GM12891 (cell line): ENCODE results near the gene ARL1.
"Not testable (repeated sequence)": the region's sequence is repeated elsewhere in the genome, so short reads cannot be mapped to it uniquely, and the experiment has no call there.

Experiments used
- DNase-seq: peaks from one replicate; pipeline ENCODE4 v3.0.0; 2011; ENCODE audit warnings: low spot score; ENCODE audit not compliant: insufficient read length
- FAIRE-seq: peaks from 2 replicates; lab custom pipeline; 2011; peaks lifted over from hg19 to GRCh38; lab: Jason Lieb, UNC
- PAX5 ChIP-seq: IDR thresholded peaks from 2 replicates; pipeline ENCODE4 v1.6.1; 2011; ENCODE audit warnings: low read length, moderate library complexity, mild to moderate bottlenecking; ENCODE audit not compliant: insufficient read depth, severe bottlenecking
- POLR2A ChIP-seq: IDR thresholded peaks from 2 replicates; pipeline ENCODE4 v1.6.1; 2011; ENCODE audit warnings: low read depth, low read length, control low read depth
- POLR2AphosphoS5 ChIP-seq: IDR thresholded peaks from 2 replicates; pipeline ENCODE4 v1.6.1; 2011; ENCODE audit warnings: low read depth, low read length, control low read depth
- POU2F2 ChIP-seq: IDR thresholded peaks from 2 replicates; pipeline ENCODE4 v1.6.1; 2011; ENCODE audit warnings: low read depth, mild to moderate bottlenecking, control low read depth, low read length, moderate library complexity
- SPI1 ChIP-seq: IDR thresholded peaks from 2 replicates; pipeline ENCODE4 v1.6.1; 2011; ENCODE audit warnings: low read depth, low read length, control low read depth
- TAF1 ChIP-seq: IDR thresholded peaks from 2 replicates; pipeline ENCODE4 v1.6.1; 2011; ENCODE audit warnings: low read depth, low read length, control low read depth

The ARL1 gene

GRCh38 chr12:101414533-101415119, 7.1 kb upstream of the ARL1 start:
- TF ChIP-seq POLR2A (no peak), POLR2AphosphoS5 (no peak), SPI1 (no peak), TAF1 (no peak), PAX5 (no peak), POU2F2 (no peak)
- peak; percentile 62 for FAIRE-seq
- DNase-seq = no peak

DNA sequence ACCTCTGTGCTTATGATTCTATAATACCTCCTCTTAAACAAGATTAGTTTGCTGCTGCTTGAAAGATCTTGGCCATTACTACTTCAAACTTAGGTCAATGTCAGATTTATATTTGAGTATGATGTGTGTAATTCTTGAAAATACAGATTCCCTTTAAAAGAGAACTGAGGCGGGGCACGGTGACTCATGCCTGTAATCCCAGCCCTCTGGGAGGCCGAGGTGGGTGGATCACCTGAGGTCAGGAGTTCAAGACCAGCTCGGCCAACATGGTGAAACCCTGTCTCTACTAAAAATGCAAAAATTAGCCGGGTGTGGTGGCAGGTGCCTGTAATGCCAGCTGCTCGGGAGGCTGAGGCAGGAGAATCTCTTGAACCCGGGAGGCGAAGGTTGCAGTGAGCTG, 2.6 kb upstream of the ARL1 start:
- not testable (repeated sequence) for DNase-seq, FAIRE-seq

DNA sequence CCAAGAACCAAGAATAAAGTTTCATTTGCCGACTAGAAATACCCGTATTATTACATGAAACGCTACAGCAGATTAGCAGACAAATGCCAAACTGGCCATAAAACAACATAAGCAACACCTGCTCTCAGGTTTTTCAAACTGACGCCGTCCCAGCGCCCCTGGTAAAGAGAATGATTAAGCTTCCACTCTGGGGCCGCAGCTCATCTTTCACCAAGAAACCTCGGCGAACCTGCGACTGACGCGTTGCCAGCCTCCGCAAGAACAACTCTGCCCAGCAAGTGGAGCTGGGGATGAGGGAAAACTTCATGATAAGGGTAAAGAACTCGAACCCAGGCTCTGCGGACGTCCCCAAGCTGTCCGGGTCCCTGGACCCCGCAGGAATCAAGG, 530 bp downstream of the ARL1 start:
- TF ChIP-seq PAX5 (no peak), POU2F2 (no peak), POLR2A (0 out of 2 replicates have a peak, but pooled peaks have one; percentile 35), POLR2AphosphoS5 (peak; percentile 48; the same call in 1 of the 2 replicates)
- DNase-seq = no peak
- FAIRE-seq = no peak

- DNase-seq, FAIRE-seq: not testable (repeated sequence)
Measured at GRCh38 chr12:101391181-101391580, 16.4 kb downstream of the ARL1 start.

GRCh38 chr12:101379149-101379548, 28.4 kb downstream of the ARL1 start:
- DNase-seq = no peak
- FAIRE-seq = no peak
- no peak for TF ChIP-seq TAF1
- no peak for TF ChIP-seq POLR2A
- no peak for TF ChIP-seq SPI1
- TF ChIP-seq POU2F2 = no peak
- TF ChIP-seq POLR2AphosphoS5 = no peak
- no peak for TF ChIP-seq PAX5

GRCh38 chr12:101375573-101375972, 32.0 kb downstream of the ARL1 start:
- FAIRE-seq (no peak), DNase-seq (no peak)
- TF ChIP-seq SPI1 (no peak), PAX5 (no peak), POLR2AphosphoS5 (no peak), POU2F2 (no peak), POLR2A (no peak), TAF1 (no peak)

GRCh38 chr12:101372431-101372830, 35.1 kb downstream of the ARL1 start:
- DNase-seq (no peak), FAIRE-seq (no peak)
- no peak for TF ChIP-seq SPI1
- TF ChIP-seq POLR2A = no peak
- TF ChIP-seq POU2F2 = no peak
- TF ChIP-seq TAF1 = no peak
- TF ChIP-seq POLR2AphosphoS5 = no peak
- TF ChIP-seq PAX5 = no peak

- DNase-seq = no peak
- FAIRE-seq = no peak
- TF ChIP-seq SPI1 (no peak), PAX5 (no peak), POLR2A (no peak), POLR2AphosphoS5 (no peak), TAF1 (no peak), POU2F2 (no peak)
Measured at GRCh38 chr12:101368016-101368415, 39.6 kb downstream of the ARL1 start.

DNA sequence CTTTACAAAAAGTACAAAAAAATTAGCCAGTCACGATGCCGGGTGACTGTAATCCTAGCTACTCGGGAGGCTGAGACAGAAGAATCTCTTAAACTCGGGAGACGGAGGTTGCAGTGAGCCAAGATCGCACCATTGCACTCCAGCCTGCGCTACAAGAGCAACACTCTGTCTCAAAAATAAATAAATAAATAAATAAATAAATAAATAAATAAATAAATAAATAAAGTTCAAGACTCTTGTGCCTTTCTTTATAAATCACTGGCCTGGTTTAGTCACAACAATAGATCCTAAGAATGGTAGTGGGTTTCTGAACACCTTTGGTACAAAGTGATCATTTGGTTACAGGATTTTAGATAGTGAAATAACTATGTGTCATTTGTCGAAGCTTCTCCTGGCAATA, 46.1 kb downstream of the ARL1 start:
- FAIRE-seq (no peak), DNase-seq (no peak)
- no peak for TF ChIP-seq POLR2AphosphoS5
- TF ChIP-seq TAF1 = no peak
- no peak for TF ChIP-seq POU2F2
- no peak for TF ChIP-seq PAX5
- TF ChIP-seq POLR2A = no peak
- TF ChIP-seq SPI1 = no peak

GRCh38 chr12:101356794-101357193, 50.8 kb downstream of the ARL1 start:
- FAIRE-seq = no peak

DNA sequence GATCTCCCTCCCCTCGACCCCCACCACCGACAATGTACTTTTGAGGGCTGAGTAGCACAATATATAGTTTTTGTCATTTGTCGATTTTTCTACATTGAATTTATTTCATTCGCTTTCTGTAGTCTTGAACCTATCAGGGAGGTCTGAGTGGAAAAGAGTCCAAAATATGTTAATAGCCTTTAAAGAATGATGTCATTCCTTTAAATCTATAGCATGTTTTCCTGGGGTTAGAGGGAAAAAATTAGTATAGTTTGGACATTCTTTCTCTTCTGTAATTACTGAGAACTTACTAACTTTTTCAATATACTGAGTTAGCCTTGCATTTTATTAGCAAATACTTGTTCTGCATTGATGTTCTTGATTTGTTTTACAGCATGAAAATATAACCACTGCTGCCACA, 55.9 kb downstream of the ARL1 start:
- no peak for TF ChIP-seq PAX5
- no peak for TF ChIP-seq POLR2A
- TF ChIP-seq SPI1 = no peak
- no peak for TF ChIP-seq TAF1
- DNase-seq = no peak

More at GRCh38 chr12:101356794-101357193, 50.8 kb downstream of the ARL1 start:
- no peak for TF ChIP-seq POU2F2
- no peak for DNase-seq

GRCh38 chr12:101343893-101344292, 63.7 kb downstream of the ARL1 start:
- DNase-seq = no peak
- TF ChIP-seq TAF1 (no peak), POU2F2 (no peak), PAX5 (no peak), SPI1 (no peak), POLR2AphosphoS5 (no peak), POLR2A (no peak)
- FAIRE-seq = no peak

More for the DNA sequence above, 55.9 kb downstream of the ARL1 start:
- FAIRE-seq = no peak
